ENCODE data around the gene TNFSF13B. TPM values are rescaled to one million over a fixed set of nuclear protein-coding genes. Genes with fewer than 3 reads are reported as not detected.

Gene TNFSF13B
- total RNA-seq, 2 donors from 2014 or later: 0.35 to 1.5 TPM

- no peak overlapping the region for H3K27ac Mint-ChIP-seq
- peaks cover 12% of the 10 kb centered on the region for H3K36me3 ChIP-seq (ENCODE audit: control insufficient read depth, insufficient read depth, low read length)
- TF ChIP-seq CTCF (conservative IDR thresholded peaks at IDR 0.05): no peak
- H3K9ac ChIP-seq (ENCODE audit: extremely low read depth, low read length, poor library complexity, severe bottlenecking): no peak overlapping the region
- no peaks in the 10 kb centered on the region for H3K4me1 ChIP-seq (ENCODE audit: control insufficient read depth, insufficient read depth, low read length)
- WGBS, 2 experiments (ENCODE audit: insufficient coverage in 1 of 2, insufficient read length in 1 of 2): 74 to 100% methylated on average over 1 of the region's 1 CpG
- DNase-seq: no peak
- H3K4me3 Mint-ChIP-seq: no peak overlapping the region
- H3K27ac ChIP-seq (ENCODE audit: low read depth, low read length): no peak overlapping the region
- no peaks in the 10 kb centered on the region for H3K9me3 ChIP-seq (ENCODE audit: control insufficient read depth, low read length)
- H3K27me3 Mint-ChIP-seq (ENCODE audit: insufficient read depth): no peaks in the 10 kb centered on the region
- H3K27me3 ChIP-seq (ENCODE audit: control insufficient read depth, insufficient read depth, low read length, poor library complexity, severe bottlenecking): no peaks in the 10 kb centered on the region
- H3K4me3 ChIP-seq (ENCODE audit: low read length): no peak overlapping the region
- H3K4me1 Mint-ChIP-seq: peaks cover 14% of the 10 kb centered on the region
- no peaks in the 10 kb centered on the region for H3K9me3 Mint-ChIP-seq
- H3K36me3 Mint-ChIP-seq (ENCODE audit: low read depth): peaks cover 8% of the 10 kb centered on the region
These were observed 44.1 kb upstream of the TNFSF13B start for GRCh38 chr13:108225440-108225839.

- Histone ChIP-seq H3K4me3 (ENCODE audit: low read length) (no peak overlapping the region), H3K9ac (ENCODE audit: extremely low read depth, low read length, poor library complexity, severe bottlenecking) (no peak overlapping the region), H3K27ac (ENCODE audit: low read depth, low read length) (no peak overlapping the region), H3K4me1 (ENCODE audit: control insufficient read depth, insufficient read depth, low read length) (no peaks in the 10 kb centered on the region), H3K9me3 (ENCODE audit: control insufficient read depth, low read length) (no peaks in the 10 kb centered on the region), H3K27me3 (ENCODE audit: control insufficient read depth, insufficient read depth, low read length, poor library complexity, severe bottlenecking) (no peaks in the 10 kb centered on the region), H3K36me3 (ENCODE audit: control insufficient read depth, insufficient read depth, low read length) (peaks cover 12% of the 10 kb centered on the region)
- 71 to 73% methylated on average over 1 of the region's 1 CpG for WGBS, 2 experiments (ENCODE audit: insufficient coverage in 1 of 2, insufficient read length in 1 of 2)
- H3K27me3 Mint-ChIP-seq (ENCODE audit: insufficient read depth): no peaks in the 10 kb centered on the region
- DNase-seq: no peak
- no peaks in the 10 kb centered on the region for H3K9me3 Mint-ChIP-seq
- no peak for TF ChIP-seq CTCF (conservative IDR thresholded peaks at IDR 0.05)
- H3K27ac Mint-ChIP-seq: no peak overlapping the region
- H3K36me3 Mint-ChIP-seq (ENCODE audit: low read depth): peaks cover 8% of the 10 kb centered on the region
- H3K4me1 Mint-ChIP-seq: peaks cover 14% of the 10 kb centered on the region
- no peak overlapping the region for H3K4me3 Mint-ChIP-seq
These were observed 43.3 kb upstream of the TNFSF13B start for GRCh38 chr13:108226184-108226583.

- Histone ChIP-seq H3K27ac (ENCODE audit: low read depth, low read length) (no peak overlapping the region), H3K36me3 (ENCODE audit: control insufficient read depth, insufficient read depth, low read length) (peaks cover 12% of the 10 kb centered on the region), H3K27me3 (ENCODE audit: control insufficient read depth, insufficient read depth, low read length, poor library complexity, severe bottlenecking) (no peaks in the 10 kb centered on the region), H3K4me3 (ENCODE audit: low read length) (no peak overlapping the region), H3K4me1 (ENCODE audit: control insufficient read depth, insufficient read depth, low read length) (no peaks in the 10 kb centered on the region), H3K9ac (ENCODE audit: extremely low read depth, low read length, poor library complexity, severe bottlenecking) (no peak overlapping the region), H3K9me3 (ENCODE audit: control insufficient read depth, low read length) (no peaks in the 10 kb centered on the region)
- peaks cover 14% of the 10 kb centered on the region for H3K4me1 Mint-ChIP-seq
- WGBS, 2 experiments (ENCODE audit: insufficient coverage in 1 of 2, insufficient read length in 1 of 2): 100% methylated on average over 1 of the region's 1 CpG; no CpG with 5 or more reads in 1 of the 2 experiments
- H3K36me3 Mint-ChIP-seq (ENCODE audit: low read depth): peaks cover 8% of the 10 kb centered on the region
- no peaks in the 10 kb centered on the region for H3K9me3 Mint-ChIP-seq
- no peak for DNase-seq
- no peak overlapping the region for H3K27ac Mint-ChIP-seq
- no peaks in the 10 kb centered on the region for H3K27me3 Mint-ChIP-seq (ENCODE audit: insufficient read depth)
- TF ChIP-seq CTCF (conservative IDR thresholded peaks at IDR 0.05): peak; percentile 89
- no peak overlapping the region for H3K4me3 Mint-ChIP-seq
These were observed 41.8 kb upstream of the TNFSF13B start for GRCh38 chr13:108227651-108228272.

Data from endodermal cell (in vitro differentiated cells).